HG03045 (cell line): Measurements from ENCODE around the gene SEC16A.

Experiments
- ATAC-seq: cut with Tn5 transposase; IDR thresholded peaks from one replicate; pipeline ENCODE4 v1.9.1; 2021; ENCODE audit warnings: mild to moderate bottlenecking, moderate library complexity; ENCODE audit not compliant: unreplicated experiment

SEC16A gene

DNA sequence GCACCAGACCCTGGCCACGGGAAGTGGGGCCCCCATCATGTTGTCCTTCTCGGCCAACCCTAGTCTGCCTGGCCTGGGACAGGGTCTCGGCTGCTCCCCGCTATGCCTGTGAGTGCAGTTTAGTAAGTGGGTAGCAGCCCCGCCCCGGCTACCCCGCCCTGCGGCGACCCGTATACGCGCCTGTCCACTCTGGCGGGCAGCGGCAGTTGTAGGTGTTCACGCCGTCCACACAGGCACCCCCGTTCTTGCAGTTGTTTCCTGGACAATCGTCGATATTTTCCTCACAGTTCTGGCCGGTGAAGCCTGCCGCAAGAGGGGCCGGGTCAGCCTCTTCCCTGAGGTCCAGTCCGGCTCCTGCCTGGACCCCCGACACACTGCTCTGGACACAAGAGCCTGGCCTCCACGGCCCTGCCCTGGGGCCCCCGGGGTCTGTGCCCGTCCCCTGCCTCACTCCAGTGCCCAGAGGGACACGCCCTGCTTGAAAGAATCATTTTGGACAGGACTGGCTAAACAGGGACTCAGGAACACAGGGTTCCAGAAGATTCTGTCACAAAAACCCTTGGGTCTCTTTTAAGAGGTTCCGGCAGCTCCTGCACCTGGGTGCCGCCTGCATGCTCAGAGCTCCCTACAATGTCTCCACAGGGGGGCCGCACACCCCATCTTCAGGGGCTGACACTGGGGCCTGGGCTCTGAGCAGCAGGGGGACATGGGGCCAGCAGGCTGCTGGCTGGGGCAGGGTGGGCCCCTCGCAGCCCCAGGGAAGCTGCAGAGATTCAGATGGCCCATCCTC is 36.6 kb upstream of the SEC16A start:
- no peak for ATAC-seq

DNA sequence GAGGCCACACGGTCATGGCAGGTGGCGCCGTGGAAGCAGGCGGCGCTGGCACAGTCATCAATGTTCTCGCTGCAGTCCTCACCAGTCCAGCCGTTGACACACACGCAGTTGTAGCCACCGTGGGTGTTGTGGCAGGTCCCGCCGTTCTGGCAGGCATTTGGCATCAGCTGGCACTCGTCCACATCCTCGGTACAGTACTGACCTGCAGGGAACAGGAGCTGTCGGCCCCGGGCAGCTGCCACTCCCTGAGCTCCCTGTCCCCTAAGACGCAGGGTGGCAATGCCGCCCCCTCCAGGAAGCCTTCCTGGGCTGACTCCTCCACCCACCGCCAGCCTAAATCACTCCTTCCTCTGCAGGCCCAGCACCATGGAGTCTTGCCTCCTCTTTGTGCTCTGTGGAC is 35.8 kb upstream of the SEC16A start:
- no peak for ATAC-seq

- no peak for ATAC-seq
Observed at GRCh38 chr9:136517950-136518349, 35.1 kb upstream of the SEC16A start.

GRCh38 chr9:136517012-136517743 is 34.3 kb upstream of the SEC16A start:
- no peak for ATAC-seq

- no peak for ATAC-seq
Observed at GRCh38 chr9:136516191-136516654, 33.4 kb upstream of the SEC16A start.

- ATAC-seq, result no peak
Observed at GRCh38 chr9:136515276-136515675, 32.4 kb upstream of the SEC16A start.

- ATAC-seq, result no peak
Observed at GRCh38 chr9:136514022-136514714, 31.3 kb upstream of the SEC16A start.

DNA sequence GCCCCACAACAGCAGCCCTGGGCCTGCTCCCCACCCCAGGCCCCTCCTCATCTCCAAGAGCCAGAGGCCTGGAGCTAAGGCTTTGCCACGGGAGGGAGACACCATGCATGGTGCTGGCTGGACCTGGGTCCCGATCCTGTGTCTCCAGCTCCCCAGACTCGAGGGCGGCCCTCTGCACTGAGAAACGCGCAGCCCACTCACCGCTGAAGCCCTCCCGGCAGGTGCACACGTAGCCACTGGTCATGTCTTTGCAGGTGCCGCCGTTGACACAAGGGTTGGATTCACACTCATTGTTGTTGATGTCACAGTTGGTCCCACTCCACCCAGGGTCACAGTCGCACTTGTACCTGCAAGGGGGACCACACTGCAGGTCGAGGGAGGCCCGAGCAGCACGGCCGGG is 30.4 kb upstream of the SEC16A start:
- ATAC-seq, result no peak

- ATAC-seq, result no peak
Observed at GRCh38 chr9:136512651-136513071, 29.8 kb upstream of the SEC16A start.

- ATAC-seq, result no peak
Observed at GRCh38 chr9:136511670-136512592, 29.1 kb upstream of the SEC16A start.

GRCh38 chr9:136511144-136511669 is 28.4 kb upstream of the SEC16A start:
- ATAC-seq, result no peak

- ATAC-seq, result no peak
Observed at GRCh38 chr9:136510561-136510960, 27.7 kb upstream of the SEC16A start.

DNA sequence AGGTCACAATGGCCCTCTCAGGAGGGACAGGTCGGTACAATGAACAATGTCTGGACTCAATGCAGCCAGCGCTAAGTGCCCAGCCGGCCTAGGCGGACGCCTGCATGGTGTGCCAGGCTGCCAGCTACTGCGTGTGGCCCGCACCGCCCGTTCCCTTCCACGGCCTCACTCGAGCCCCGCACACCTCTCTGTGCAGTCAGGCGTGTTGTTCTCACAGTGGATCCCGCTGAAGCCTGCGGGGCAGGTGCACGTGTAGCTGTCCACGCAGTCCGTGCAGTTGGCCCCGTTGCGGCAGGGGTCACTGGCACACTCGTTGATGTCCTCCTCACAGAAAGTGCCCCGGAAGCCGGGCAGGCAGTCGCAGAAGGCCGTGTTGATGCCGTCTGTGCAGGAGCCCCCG is 26.7 kb upstream of the SEC16A start:
- no peak for ATAC-seq

DNA sequence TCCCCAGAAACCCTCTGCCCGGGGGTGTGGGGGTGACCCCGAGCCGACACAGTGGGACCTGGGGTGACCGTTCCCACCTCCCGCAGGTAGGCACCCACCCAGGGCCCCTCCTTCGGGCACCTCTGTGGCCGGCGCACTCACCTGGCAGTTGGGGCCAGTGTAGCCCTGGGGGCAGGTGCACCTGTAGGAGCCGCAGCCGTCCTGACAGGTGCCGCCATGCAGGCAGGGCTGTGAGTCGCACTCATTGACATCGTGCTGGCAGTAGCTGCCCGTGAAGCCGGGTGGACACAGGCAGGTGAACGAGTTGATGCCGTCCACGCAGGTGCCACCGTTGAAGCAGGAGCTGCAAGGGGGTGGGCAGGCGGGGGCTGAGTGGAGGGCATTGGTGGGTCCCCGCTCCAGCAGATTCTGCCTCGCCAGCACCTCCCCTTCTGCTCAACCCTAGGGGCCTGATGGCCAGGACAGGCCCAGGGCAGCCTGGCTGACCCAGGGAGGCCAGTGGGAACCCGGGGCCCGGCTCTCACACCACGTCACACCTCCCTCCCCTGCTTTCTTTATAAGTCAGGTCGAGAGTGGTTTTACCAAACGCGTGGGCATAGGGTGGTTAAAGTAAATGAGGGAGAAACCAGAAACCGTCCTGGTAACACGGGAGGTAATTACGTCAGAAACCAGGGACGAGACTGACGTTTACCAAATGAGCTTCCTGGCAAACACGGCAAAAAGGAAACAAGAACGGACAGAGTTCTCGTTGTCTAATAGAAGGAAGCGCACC is 26.1 kb upstream of the SEC16A start:
- ATAC-seq, result no peak

DNA sequence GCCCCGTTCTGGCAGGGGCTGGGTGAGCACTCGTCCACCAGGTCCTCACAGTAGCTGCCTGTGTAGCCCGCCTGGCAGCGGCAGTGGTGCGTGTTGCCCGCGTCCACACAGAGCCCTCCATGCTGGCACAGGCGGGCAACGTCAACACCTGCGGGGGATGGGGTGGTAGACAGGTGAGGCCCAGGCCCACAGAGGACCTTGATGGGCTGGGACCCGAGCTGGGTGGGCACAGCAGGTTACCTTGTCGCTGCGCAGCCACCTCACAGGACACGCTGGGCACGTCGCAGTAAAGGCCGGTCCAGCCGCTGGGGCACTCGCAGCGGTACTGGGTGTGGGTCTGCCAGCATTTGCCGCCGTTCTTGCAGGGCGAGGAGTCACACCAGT is 25.1 kb upstream of the SEC16A start:
- no peak for ATAC-seq

- ATAC-seq, result no peak
Observed at GRCh38 chr9:136507221-136507991, 24.6 kb upstream of the SEC16A start.

DNA sequence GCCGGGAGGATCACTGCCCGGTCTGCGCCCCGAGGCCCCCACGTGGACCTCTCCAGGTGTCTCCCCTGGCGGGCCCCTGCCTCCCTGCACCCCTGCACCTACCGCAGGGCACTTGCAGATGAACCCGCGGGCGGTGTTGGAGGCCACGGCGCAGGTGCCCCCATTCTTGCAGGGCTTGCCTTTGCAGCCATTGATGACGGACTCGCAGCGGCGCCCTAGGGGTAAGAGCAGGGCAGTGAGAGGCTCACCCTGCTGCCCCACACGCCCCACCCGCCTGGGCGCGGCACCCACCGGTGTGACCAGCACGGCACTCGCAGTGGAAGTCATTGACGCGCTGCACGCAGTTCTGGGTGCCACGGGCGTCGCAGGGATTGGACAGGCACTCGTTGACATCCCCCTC is 23.6 kb upstream of the SEC16A start:
- ATAC-seq, result no peak

GRCh38 chr9:136505406-136506403 is 22.9 kb upstream of the SEC16A start:
- no peak for ATAC-seq
